Right lobe of liver (tissue), 4 donors: ENCODE data around the gene ITPR2.

Experiments
- CTCF ChIP-seq, 4 donors: fragments of 200-600 bp in 3 of 4; fragments of 450-650 bp in 1 of 4; IDR thresholded peaks; one replicate each; pipeline versions ENCODE4 v1.5.1 to v1.8.0; 2016 to 2022; ENCODE audit warnings: antibody characterized with exemption in 4 of 4, mild to moderate bottlenecking in 2 of 4
- POLR2A ChIP-seq: fragments of 450-650 bp; IDR thresholded peaks from one replicate; pipeline ENCODE4 v1.6.1; 2017; ENCODE audit warnings: antibody characterized with exemption, mild to moderate bottlenecking
- donor health status: DM: no; HTN: no; CAD: no.
- donor health status: DM: no; HTN: no; CAD: no.
- donor health status: DM: no; HTN: yes; CAD: no.

DNA sequence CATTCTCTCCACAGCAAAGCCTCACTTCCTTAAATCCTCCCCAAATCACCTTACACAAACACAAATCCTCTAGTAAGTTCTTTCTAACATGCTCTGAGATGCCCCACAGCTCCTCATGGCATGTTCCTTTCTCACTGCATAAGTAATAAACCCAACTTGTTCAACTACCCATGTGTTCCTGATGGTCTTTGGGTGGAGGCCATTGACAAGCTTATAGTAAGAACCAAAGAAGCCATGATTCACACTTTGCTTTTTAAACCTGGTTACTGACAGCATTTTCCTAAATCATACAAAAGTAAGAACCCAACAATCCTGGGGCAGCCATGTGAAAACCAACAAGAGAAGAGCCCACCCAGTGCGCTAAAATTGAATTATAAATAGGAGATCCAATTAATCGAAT is 138.6 kb downstream of the ITPR2 start:
- no peak for TF ChIP-seq POLR2A
- no peak for TF ChIP-seq CTCF (IDR thresholded peaks at IDR 0.05)
